Measurements from ENCODE around the gene NUDT22.
A peak's percentile ranks its signal among the peaks of the same experiment; 100 is the strongest.

Gene NUDT22

DNA sequence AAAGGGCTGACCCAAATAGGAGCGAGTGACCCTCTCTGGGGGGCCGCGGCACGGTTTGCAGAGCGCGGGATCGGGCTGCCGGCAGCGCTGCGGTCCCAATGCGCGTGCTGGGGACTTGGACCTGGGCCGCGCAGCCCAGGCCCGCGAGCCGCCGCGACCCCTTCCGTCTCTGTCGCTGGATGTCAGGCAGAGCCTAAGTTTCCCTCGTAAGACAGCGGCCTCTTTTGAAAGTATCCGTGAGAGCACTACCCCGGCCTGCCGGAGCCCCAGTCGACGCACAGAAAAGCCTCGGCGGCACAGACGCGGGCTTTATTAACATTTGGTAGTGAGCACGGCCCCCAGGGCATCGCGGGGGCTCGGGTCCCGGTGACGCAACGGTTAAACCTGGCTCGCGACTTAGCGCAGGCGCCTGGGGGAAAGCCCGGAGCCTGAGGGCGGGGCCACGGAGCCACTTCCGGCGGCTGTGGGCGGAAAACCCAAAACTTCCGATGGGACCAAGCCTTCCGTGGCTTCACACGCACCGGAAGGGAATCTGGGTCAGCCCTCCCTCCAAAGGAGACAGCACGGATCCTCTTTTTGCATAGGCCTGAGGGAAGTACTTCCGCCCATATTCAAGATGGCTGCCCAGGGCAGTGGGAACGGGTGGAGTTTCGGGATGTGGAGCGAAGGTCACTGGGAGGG is 43.6 kb downstream of the NUDT22 start:
- FAIRE-seq, result peak; percentile 97
- peak; percentile 84 for DNase-seq (ENCODE audit: insufficient read length)
- TF ChIP-seq TAF1 (IDR thresholded peaks at IDR 0.05; ENCODE audit: borderline replicate concordance, low read depth, low read length), result peak; percentile 12; the same call in 1 of the 2 replicates
- peak; percentile 27 for TF ChIP-seq POLR2AphosphoS5 (IDR thresholded peaks at IDR 0.05; ENCODE audit: low read depth, low read length)
- TF ChIP-seq POLR2A (IDR thresholded peaks at IDR 0.05; ENCODE audit: low read depth, low read length), result peak; percentile 57

DNA sequence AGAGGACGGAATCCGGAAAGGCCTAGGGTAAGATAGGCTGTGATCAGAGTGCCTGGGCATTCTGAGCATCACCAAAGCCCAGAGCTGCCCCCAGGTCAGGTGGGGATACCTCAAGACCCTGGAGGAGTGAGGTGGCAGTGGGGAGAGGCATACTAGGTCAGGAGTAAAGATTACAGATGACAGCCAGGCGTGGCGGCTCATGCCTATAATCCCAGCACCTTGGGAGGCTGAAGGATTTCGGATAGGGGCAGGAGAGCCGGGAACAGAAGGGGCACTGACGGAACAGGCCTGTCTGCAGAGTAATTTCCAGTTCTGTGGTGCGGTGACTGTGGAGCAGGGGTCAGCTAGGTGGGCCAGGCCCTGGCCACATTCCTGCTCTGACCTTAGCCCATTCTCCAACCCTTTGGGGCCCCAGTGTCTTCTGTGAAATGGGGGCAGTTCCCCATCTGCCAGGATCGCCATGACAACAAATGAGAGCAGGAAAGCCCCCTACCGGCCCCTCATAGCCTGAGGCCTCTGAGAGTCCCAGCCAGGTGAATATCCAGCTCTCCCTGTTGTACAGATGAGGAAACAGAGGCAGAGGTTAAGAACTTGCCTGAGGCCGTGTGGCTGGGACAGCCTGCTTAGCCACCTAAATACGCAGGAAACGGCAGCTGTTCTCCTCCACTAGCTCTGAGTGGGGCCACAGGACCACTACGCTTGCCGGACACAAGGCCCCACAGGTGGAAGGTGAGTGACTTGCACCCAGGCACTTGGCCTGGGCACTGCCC is 49.1 kb downstream of the NUDT22 start:
- FAIRE-seq (no peak), DNase-seq (ENCODE audit: insufficient read length) (no peak)
- no peak for TF ChIP-seq TAF1 (IDR thresholded peaks at IDR 0.05; ENCODE audit: borderline replicate concordance, low read depth, low read length)

DNA sequence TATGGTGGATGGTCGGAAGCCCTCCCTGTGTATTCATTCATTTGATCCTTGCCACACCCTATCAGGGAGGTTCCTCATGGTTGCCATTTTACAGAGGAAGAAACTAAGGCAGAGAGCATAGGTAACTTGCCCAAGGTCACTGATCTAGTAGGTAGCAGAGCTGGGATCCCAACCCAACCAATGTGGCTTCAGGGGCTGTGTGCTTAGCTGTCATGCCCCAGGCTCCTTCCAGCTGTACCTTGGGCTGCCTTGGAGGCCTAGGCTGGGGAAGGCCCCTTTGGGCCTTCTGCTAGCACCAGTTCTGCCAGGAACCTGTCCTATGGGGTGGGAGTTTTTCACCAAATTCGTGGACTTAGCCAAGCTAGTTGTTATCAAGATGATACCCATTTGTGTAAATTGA is 49.8 kb downstream of the NUDT22 start:
- FAIRE-seq (no peak), DNase-seq (ENCODE audit: insufficient read length) (no peak)
- no peak for TF ChIP-seq POLR2AphosphoS5 (IDR thresholded peaks at IDR 0.05; ENCODE audit: low read depth, low read length)
- no peak for TF ChIP-seq TAF1 (IDR thresholded peaks at IDR 0.05; ENCODE audit: borderline replicate concordance, low read depth, low read length)
- TF ChIP-seq POLR2A (IDR thresholded peaks at IDR 0.05; ENCODE audit: low read depth, low read length), result no peak

DNA sequence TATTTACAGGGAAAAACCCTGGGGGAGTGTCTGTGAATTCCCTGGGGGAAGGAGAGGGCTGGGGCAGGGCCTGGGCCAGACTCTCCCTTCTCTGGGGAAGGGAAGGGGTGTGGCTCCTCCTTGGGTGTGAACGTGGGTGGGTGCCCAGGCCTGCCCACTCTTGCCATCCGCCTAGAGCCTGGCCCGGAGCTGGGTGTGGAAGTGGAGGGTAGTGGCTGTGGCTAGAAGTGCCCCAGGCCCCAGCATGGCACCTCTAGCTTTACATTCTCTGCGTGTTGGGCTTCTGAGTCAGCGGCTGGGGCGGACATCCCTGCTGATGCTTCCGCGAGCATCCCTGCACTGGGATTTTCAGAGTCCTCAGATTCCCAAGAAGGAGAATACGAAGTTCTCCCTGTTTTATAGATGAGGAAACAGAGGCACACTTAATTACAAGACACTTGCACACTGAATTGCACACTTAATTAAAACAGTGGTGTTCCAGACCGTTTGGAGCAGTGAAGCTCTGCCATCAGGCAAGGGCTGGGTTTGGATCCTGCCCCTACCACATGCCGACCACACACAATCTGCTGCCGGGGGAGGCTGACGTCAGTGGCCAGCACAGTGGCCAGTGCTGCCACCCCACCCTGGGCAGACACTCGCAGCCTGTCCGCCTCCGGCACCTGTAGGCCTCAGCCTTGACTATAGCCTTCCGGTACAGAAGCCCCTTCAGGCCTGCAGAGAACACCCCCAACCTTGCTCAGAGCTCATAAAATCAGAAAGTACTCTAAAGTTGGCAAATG is 50.8 kb downstream of the NUDT22 start:
- no peak for FAIRE-seq
- TF ChIP-seq POLR2A (IDR thresholded peaks at IDR 0.05; ENCODE audit: low read depth, low read length), result no peak
- TF ChIP-seq TAF1 (IDR thresholded peaks at IDR 0.05; ENCODE audit: borderline replicate concordance, low read depth, low read length), result no peak
- TF ChIP-seq POLR2AphosphoS5 (IDR thresholded peaks at IDR 0.05; ENCODE audit: low read depth, low read length), result no peak
- no peak for DNase-seq (ENCODE audit: insufficient read length)

DNA sequence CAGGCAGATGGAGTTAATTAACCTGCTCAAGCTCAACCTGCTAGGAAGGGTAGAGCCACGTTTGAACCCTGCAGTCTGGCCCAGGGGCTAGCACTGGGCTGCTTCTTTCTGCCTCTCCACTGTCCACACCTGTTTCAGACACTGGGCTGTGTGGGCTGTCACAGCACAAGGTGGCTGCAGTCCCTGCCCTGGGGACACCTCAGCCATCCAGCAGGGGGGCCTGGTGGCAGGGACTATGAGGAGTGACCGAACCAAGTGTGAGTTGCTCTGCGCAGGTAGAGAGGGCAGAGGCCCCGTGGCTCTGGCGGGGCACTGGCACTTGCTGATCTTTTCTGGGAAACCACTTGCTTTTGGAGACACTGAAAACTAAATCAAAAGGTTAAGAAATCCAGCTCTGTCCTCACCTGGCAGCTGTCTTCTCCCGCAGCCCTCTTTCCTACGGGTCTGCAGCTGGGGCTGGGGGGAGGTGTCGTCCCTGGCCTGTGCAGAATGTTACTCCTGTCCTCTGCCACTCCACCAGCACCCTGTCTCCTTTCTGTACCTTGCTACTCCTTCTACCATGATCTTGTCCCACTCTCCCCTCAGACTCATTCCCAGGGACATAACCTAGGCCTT is 52.6 kb downstream of the NUDT22 start:
- FAIRE-seq (no peak), DNase-seq (ENCODE audit: insufficient read length) (no peak)
- no peak for TF ChIP-seq POLR2AphosphoS5 (IDR thresholded peaks at IDR 0.05; ENCODE audit: low read depth, low read length)

Measured in GM12892 (cell line).